ENCODE measurements around the gene TCTN3.
"Not testable (repeated sequence)": the region's sequence is repeated elsewhere in the genome, so short reads cannot be mapped to it uniquely, and the experiment has no call there.

TCTN3 gene

GRCh38 chr10:95688648-95689047, 5.1 kb downstream of the TCTN3 start:
- DNase-seq (ENCODE audit: low spot score): no peak

- DNase-seq (ENCODE audit: low spot score): no peak
These were observed 9.8 kb downstream of the TCTN3 start for GRCh38 chr10:95683966-95684365.

GRCh38 chr10:95675403-95676116, 18.2 kb downstream of the TCTN3 start:
- no peak for DNase-seq (ENCODE audit: low spot score)

- DNase-seq (ENCODE audit: low spot score): no peak
These were observed 19.1 kb downstream of the TCTN3 start for GRCh38 chr10:95674643-95675042.

GRCh38 chr10:95672641-95673040, 21.1 kb downstream of the TCTN3 start:
- not testable (repeated sequence) for DNase-seq (ENCODE audit: low spot score)

GRCh38 chr10:95664543-95664942, 29.2 kb downstream of the TCTN3 start:
- DNase-seq (ENCODE audit: low spot score): no peak

- no peak for DNase-seq (ENCODE audit: low spot score)
These were observed 30.2 kb downstream of the TCTN3 start for GRCh38 chr10:95663496-95663895.

GRCh38 chr10:95661818-95662217, 31.9 kb downstream of the TCTN3 start:
- no peak for DNase-seq (ENCODE audit: low spot score)

GRCh38 chr10:95660283-95660682, 33.4 kb downstream of the TCTN3 start:
- DNase-seq (ENCODE audit: low spot score): no peak

GRCh38 chr10:95657250-95657649, 36.5 kb downstream of the TCTN3 start:
- DNase-seq (ENCODE audit: low spot score): no peak

- DNase-seq (ENCODE audit: low spot score): peak; percentile 78
These were observed 37.2 kb downstream of the TCTN3 start, which contains the start of gene ALDH18A1 for GRCh38 chr10:95656291-95657164. TSS of gene ALDH18A1 (minus strand) at chr10:95656711. CDS start at chr10:95653377, 3,334 bp downstream.

- no peak for DNase-seq (ENCODE audit: low spot score)
These were observed 38.0 kb downstream of the TCTN3 start for GRCh38 chr10:95655571-95656290.

- no peak for DNase-seq (ENCODE audit: low spot score)
These were observed 39.8 kb downstream of the TCTN3 start for GRCh38 chr10:95653895-95654294.

- no peak for DNase-seq (ENCODE audit: low spot score)
These were observed 42.2 kb downstream of the TCTN3 start for GRCh38 chr10:95651346-95652060.

GRCh38 chr10:95650232-95650631, 43.5 kb downstream of the TCTN3 start:
- no peak for DNase-seq (ENCODE audit: low spot score)

GRCh38 chr10:95648138-95648537, 45.6 kb downstream of the TCTN3 start:
- no peak for DNase-seq (ENCODE audit: low spot score)

GRCh38 chr10:95646160-95646559, 47.6 kb downstream of the TCTN3 start:
- no peak for DNase-seq (ENCODE audit: low spot score)

- DNase-seq (ENCODE audit: low spot score): no peak
These were observed 48.8 kb downstream of the TCTN3 start for GRCh38 chr10:95644901-95645300.

GRCh38 chr10:95640891-95641315, 52.8 kb downstream of the TCTN3 start:
- DNase-seq (ENCODE audit: low spot score): no peak

GRCh38 chr10:95637911-95638310, 55.8 kb downstream of the TCTN3 start:
- no peak for DNase-seq (ENCODE audit: low spot score)

- DNase-seq (ENCODE audit: low spot score): no peak
These were observed 56.6 kb downstream of the TCTN3 start for GRCh38 chr10:95637140-95637539.

GRCh38 chr10:95635319-95635733, 58.4 kb downstream of the TCTN3 start:
- DNase-seq (ENCODE audit: low spot score): no peak

Measured in globus pallidus (tissue), 1 donor.